ENCODE measurements around the gene RIMBP2. TPM values are rescaled to one million over a fixed set of nuclear protein-coding genes. Genes with fewer than 3 reads are reported as not detected.

Gene RIMBP2
- total RNA-seq, 3 donors from 2014 or later = 2.3 to 5.9 (median 5.4) TPM

DNA sequence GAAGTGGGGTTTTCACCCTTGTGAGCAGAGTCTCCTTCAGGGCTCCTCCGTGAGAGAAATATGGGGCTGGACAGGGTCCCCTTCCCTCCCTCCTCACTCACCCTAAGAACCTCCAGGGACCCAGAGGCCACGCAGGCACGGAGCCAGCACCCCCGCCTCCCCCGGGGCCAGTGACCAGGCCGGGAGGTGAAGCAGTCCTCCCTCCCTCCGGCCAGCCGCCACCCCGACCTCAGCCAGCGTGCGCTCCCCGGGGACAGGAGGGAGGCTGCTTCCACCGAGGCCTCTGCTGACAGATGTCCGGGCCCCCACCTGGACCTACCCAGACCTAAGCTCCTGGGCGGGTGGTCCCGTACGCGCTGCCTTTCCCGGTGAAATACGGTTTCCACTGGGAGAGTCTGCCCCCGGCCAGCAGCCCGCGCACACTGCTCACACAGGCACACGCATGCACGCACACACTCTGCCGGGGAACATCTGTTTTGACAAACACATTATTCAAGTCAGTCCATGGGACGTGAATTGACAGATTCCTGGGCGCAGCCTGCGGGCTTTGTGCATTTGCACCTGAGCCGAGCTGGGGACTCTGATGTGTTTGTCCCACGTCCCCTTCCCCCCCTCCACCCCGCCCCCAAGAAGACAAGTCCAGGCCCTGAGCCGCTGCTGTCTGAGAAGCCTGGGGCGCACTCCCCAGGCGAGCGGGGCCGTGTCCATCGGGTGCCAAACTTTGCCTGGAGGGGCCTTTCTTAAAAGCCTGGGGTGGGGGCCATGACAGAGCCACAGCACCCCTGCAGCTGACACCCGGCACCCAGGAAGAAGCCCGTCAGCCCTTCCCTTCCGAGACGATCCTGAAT lies 725 bp downstream of the RIMBP2 start:
- no peaks in the 10 kb centered on the region for H3K9me3 ChIP-seq
- peak; percentile 7 for ATAC-seq
- no peaks in the 10 kb centered on the region for H3K4me1 ChIP-seq (ENCODE audit: low read depth)
- TF ChIP-seq, protein P1, sequence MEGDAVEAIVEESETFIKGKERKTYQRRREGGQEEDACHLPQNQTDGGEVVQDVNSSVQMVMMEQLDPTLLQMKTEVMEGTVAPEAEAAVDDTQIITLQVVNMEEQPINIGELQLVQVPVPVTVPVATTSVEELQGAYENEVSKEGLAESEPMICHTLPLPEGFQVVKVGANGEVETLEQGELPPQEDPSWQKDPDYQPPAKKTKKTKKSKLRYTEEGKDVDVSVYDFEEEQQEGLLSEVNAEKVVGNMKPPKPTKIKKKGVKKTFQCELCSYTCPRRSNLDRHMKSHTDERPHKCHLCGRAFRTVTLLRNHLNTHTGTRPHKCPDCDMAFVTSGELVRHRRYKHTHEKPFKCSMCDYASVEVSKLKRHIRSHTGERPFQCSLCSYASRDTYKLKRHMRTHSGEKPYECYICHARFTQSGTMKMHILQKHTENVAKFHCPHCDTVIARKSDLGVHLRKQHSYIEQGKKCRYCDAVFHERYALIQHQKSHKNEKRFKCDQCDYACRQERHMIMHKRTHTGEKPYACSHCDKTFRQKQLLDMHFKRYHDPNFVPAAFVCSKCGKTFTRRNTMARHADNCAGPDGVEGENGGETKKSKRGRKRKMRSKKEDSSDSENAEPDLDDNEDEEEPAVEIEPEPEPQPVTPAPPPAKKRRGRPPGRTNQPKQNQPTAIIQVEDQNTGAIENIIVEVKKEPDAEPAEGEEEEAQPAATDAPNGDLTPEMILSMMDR (IDR thresholded peaks at IDR 0.05) = no peak
- intact Hi-C loops (cut with DNase I, micrococcal nuclease) = no loop called here
- no peak overlapping the region for H3K4me3 ChIP-seq
- DNase-seq = no peak
- no peaks in the 10 kb centered on the region for H3K36me3 ChIP-seq (ENCODE audit: low read depth)

DNA sequence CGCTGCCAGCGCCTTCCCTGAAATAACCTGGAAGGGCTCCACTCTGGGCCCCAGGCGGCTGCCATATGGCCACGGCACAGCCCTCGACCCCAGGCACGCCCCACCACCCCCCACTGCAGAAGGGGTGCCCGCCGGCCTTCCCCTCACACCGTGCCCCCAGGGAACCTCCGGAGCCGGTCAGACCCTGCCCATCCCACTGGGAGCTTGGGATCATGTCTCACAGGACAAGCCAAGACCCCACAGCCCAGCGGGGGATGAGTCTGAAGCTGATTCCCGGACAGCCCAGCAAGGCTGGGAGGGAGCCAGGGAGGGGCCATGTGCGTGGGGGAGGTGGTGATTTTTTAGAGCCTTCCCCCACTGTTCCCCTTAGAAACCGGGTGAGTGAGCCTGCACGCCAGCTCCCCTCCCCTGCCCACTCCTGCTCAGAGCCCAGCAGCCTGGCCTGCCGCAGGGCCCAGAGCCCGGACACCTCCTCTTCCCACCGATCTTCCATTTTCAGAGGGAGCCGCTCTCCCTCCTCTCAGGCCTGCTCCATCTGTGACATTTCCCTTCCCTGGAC lies 1.4 kb downstream of the RIMBP2 start:
- no peaks in the 10 kb centered on the region for H3K4me1 ChIP-seq (ENCODE audit: low read depth)
- H3K9me3 ChIP-seq = no peaks in the 10 kb centered on the region
- no peak overlapping the region for H3K4me3 ChIP-seq
- H3K36me3 ChIP-seq (ENCODE audit: low read depth) = no peaks in the 10 kb centered on the region
- DNase-seq = no peak
- intact Hi-C loops (cut with DNase I, micrococcal nuclease) = no loop called here
- no peak for ATAC-seq
- TF ChIP-seq, protein P1 (IDR thresholded peaks at IDR 0.05) = no peak

DNA sequence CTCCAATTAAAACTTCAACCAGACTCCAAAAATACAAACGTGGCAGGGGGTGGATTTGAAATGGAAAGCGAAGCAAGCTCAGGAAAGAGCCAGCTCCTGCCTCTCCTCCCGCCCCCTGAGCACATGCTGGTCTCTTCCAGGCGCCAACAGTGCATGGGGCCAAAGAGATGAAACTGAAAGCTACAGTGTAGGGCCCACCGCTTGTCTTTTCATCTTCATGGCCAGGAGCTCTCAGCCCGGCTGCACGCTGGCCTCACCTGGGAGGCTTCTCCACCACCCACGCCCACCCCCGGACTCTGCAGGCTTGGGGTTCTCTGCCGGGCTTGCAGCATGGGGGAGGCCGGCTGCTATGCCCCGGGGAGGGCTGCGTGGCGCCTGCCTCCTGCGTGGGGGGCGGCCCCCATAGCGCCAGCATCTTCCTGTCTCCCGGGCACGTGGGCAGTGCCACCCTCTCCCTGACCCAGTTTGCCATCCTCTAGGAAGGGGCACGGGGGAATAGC lies 2.0 kb downstream of the RIMBP2 start:
- DNase-seq (no peak), ATAC-seq (no peak)
- Histone ChIP-seq H3K4me1 (ENCODE audit: low read depth) (no peaks in the 10 kb centered on the region), H3K9me3 (no peaks in the 10 kb centered on the region), H3K36me3 (ENCODE audit: low read depth) (no peaks in the 10 kb centered on the region), H3K4me3 (no peak overlapping the region)
- intact Hi-C loops (cut with DNase I, micrococcal nuclease) = no loop called here
- TF ChIP-seq, protein P1 (IDR thresholded peaks at IDR 0.05) = no peak

DNA sequence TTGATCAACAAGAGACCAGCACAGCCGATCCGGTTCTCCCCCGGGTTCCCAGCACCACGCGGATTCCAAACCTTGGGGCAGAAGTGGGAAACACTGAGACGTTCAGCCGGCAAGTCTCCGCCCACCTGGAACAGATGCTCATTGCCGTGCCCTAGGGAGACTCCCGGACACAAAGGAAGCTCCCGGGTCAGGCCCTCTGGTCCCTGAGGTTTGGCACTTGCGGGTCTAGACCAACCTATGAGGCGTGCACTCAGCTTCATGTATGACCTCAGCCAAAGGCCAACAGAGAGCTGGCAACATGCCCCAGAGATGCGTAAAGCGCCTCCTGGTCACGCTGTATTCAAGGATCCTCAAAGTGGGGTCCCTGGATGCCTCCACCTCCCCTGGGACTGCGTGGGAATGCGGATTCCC lies 2.5 kb downstream of the RIMBP2 start:
- H3K4me1 ChIP-seq (ENCODE audit: low read depth) = no peaks in the 10 kb centered on the region
- no peaks in the 10 kb centered on the region for H3K9me3 ChIP-seq
- intact Hi-C loops (cut with DNase I, micrococcal nuclease) = no loop called here
- DNase-seq (no peak), ATAC-seq (no peak)
- no peak overlapping the region for H3K4me3 ChIP-seq
- H3K36me3 ChIP-seq (ENCODE audit: low read depth) = no peaks in the 10 kb centered on the region
- TF ChIP-seq, protein P1 (IDR thresholded peaks at IDR 0.05) = no peak

DNA sequence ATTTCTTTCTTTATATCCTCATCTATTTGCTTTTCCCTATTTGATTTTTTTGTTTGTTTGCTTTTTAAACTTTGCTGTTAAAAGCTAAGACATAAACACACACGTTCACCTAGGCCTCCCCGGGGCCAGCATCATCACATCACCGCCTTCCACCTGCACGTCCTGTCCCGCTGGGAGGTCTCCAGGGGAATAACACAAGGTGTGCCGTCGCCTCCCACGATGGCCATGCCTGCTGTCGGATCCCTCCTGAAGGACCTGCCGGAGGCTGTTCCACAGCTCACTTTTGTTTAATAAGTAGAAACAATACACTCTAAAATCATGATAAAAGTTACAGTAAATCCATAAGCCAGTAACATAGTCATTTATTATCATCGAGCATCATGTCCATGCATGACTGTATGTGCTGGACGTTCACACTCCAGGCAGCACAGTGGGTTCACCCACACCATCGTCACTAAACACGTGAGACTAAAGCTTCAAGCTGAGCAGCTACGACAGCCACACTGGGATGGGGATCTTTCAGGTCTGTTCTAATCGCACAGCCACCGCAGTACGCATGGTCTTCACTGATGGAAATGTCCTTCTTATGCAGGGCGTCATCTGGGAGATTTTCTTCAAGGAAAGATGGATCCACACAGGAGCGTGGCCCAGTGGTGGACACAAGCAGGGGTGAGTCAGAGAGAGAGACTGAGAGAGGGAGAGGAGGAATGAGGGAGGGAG lies 3.6 kb downstream of the RIMBP2 start:
- intact Hi-C loops (cut with DNase I, micrococcal nuclease) = no loop called here
- Histone ChIP-seq H3K9me3 (no peaks in the 10 kb centered on the region), H3K36me3 (ENCODE audit: low read depth) (no peaks in the 10 kb centered on the region), H3K4me3 (no peak overlapping the region), H3K4me1 (ENCODE audit: low read depth) (no peaks in the 10 kb centered on the region)
- TF ChIP-seq, protein P1 (IDR thresholded peaks at IDR 0.05) = no peak
- DNase-seq (no peak), ATAC-seq (no peak)

Measured in mucosa of descending colon (tissue), 3 donors.